GOT3 (cell line): ENCODE measurements around the gene TRPV2.

ENCODE experiments used
- DNase-seq: peaks from one replicate; lab custom pipeline; 2025; ENCODE audit warnings: mixed read lengths; lab: John Stamatoyannopoulos, UW

TRPV2 gene

DNA sequence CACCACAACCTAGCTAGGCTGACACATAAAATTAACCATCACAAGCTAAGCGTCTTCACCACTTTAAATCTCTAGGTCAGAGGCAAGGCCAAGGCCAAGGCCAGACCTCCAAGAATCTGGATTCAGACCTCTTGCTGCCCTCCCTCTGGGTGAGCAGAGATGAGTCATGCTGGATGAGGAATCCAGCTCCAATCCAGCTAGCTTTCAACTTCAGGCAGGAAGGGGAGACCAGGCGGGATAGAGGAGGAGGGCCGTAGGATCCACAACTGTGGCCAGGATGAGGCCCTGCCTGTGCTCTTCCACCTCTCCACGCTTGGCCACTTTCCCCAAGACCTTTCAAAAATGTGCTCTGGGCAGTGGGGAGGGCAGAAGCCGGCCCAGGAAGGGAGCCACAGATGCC lies 61.9 kb downstream of the TRPV2 start:
- no peak for DNase-seq

- DNase-seq: no peak
Measured at GRCh38 chr17:16477666-16478065, 62.3 kb downstream of the TRPV2 start.

DNA sequence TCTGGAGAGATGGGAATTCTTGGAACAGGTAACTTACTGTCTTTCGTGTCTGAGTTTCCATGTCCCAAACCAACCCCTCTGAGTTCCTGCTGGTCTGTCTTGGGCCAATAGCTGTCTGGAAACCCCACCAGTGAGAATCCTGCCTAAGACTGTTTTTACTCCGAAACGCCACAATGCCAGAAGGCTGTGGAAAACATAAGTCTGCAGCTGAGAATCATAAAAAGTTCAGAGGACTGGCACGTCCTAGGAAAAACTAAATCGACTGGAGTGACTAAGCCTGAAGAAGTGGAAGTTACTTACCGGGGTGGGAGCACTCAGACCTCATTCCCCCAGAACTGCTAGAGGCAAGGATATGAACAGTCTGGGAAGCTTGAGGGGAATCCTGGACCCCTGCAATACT lies 63.3 kb downstream of the TRPV2 start:
- DNase-seq: no peak

DNA sequence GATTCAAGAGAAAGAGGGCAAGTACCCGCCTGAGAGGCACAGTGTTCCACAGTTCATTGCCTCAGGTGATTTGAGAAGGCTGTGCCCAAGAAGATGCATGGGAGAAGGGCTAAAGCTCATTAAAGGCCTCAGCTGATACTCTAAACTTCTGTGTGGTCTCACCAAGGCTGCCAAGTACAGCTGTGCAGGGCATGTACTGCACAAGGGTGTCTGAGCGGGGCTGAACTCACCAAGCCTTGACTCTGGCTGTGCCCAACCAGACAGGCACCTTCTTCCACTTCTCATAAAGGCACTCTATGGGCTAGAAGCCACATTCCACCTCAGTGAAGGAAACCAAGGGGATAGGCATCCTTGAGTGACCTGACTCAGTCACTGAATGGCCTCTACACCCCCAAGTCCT lies 63.9 kb downstream of the TRPV2 start:
- DNase-seq: no peak

- no peak for DNase-seq
Measured at GRCh38 chr17:16480995-16481394, 65.6 kb downstream of the TRPV2 start.

DNA sequence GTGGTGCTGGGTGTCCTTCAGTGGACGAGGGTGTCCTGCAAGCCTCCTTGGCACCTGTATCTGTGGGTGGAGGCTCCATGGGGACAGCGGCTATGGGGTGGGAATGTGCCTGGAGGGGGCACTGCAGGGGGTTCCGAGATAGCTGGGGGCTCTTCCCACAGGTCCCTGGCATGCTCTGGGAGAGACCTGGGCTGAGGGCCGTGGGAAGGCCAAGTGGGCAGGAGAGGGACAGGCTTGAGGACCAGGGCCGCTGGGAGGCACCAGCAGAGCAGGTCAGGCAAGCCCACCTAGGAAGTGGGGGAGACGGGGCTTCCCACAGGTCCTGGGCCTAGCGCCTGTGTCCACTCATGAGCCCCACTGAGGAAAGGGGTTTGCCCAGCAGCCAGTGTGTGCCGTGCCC lies 66.9 kb downstream of the TRPV2 start:
- DNase-seq: no peak

- DNase-seq: no peak
Measured at GRCh38 chr17:16483021-16483645, 67.8 kb downstream of the TRPV2 start.

DNA sequence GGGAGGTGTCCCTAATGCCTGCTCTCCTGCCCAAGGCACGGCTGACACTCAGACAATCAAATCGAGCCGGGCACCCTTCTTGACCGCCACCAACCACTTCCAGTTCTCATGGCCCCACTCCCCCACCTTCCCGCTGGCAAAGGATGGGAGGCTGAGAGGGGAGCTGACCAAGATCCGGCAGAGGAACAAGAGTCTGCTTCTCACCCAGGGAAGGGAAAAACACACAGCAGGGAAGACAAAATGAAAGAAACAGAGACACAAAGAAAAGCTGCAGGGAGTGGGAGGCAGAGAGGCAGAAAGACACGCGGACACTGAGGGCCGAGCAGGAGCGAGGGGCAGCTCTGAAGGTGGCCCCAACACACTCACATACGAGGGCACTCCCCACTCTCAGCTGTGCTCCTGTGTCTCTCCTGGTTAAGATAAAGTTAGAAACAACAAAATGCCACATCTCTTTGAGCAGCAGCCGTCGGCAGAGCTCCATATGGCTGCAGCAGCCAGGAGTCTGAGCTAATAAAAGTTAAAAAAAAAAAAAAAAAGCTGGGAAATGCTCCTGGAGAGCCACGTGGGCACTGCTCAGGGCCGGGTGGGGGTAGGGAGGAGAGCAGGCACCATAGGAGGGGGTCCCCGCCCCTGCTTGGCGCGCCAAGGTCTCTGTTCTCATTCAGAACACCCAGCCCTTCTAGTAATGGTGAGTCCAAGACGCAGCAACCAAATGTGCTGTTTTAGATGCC lies 69.2 kb downstream of the TRPV2 start:
- DNase-seq: no peak
